PC-3 (cell line): Measurements from ENCODE around the gene ISG20.

Experiments used
- CTCF ChIP-seq: fragments of 300-600 bp; sonication (generic); conservative IDR thresholded peaks from 2 replicates; pipeline ENCODE4 v1.5.1; 2017; ENCODE audit warnings: antibody characterized with exemption, low read depth, mild to moderate bottlenecking, low read length
- EZH2 ChIP-seq: fragments of 300-600 bp; sonication (generic); IDR thresholded peaks from one replicate; pipeline ENCODE4 v1.6.1; 2017; ENCODE audit warnings: antibody characterized with exemption, mild to moderate bottlenecking, low read length; ENCODE audit not compliant: unreplicated experiment

- TF ChIP-seq EZH2 (no peak), CTCF (no peak)
Measured at GRCh38 chr15:88693191-88693590, 54.4 kb downstream of the ISG20 start.
